Stimulated activated CD4-positive, alpha-beta T cell treated with anti-CD3 and anti-CD28 coated beads, Interleukin-2, amount 100 ng/mL, for 48 hours (primary cell): ENCODE results near the gene NR1D2.
"Not testable (repeated sequence)": the region's sequence is repeated elsewhere in the genome, so short reads cannot be mapped to it uniquely, and the experiment has no call there.

ENCODE experiments used
- DNase-seq, 2 donors: peaks; one replicate each; pipeline ENCODE4 v3.0.0-alpha.2; 2020

Gene NR1D2

DNA sequence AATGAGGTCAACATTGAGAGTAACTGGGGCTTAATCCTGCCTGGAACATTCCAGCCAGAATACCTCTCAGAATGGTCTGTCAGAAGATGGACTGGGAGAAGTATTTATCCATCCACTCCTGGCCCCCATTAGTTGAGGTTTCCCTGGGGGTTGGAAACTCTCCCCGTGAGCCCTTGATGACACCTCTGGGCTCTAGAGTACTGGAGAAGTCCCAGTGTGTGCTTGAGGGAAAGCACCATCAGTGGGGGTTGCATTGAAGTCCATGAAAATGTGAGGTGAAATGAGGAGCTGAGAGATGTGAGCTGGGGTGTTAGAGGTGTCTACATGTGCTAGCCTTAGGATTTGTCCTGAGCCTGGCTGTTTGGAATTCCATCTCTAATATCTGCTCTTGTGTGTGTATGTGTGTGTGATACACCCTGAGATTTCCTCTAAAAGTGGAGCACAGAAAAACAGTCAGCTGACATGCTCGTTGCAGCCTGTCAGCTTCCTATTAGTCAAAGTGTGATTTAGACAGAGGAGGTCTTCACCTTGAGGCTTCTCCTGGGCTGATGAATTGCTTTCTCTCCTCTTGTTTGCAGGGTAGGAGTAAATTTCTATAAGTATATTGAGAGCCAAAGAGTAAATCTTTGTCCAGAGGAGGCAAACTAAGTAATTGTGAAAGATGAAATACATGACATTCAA, 67.6 kb downstream of the NR1D2 start:
- no peak for DNase-seq

GRCh38 chr3:24017305-24017704, 72.2 kb downstream of the NR1D2 start:
- DNase-seq: no peak

GRCh38 chr3:24018784-24019570, 73.9 kb downstream of the NR1D2 start:
- DNase-seq: no peak

DNA sequence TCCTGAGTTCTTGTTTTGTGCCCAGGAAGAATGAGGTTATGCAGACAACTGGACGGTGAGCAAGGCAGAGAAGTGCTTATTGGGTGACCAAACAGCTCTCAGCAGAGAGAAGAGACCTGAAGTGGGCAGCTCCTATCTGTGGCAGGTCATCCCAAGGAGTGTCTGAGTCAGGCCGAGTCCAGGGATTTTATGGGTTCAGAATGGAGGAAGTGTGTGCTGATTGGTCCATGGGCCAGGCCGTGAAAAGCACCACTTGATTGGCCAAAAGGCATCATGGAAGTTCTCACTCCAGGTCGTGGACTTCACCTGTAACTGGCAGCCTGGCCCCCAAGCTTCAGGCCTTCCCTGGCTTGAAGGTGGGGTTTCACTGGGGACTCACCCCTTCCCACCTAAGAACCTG, 74.5 kb downstream of the NR1D2 start:
- DNase-seq: no peak

DNA sequence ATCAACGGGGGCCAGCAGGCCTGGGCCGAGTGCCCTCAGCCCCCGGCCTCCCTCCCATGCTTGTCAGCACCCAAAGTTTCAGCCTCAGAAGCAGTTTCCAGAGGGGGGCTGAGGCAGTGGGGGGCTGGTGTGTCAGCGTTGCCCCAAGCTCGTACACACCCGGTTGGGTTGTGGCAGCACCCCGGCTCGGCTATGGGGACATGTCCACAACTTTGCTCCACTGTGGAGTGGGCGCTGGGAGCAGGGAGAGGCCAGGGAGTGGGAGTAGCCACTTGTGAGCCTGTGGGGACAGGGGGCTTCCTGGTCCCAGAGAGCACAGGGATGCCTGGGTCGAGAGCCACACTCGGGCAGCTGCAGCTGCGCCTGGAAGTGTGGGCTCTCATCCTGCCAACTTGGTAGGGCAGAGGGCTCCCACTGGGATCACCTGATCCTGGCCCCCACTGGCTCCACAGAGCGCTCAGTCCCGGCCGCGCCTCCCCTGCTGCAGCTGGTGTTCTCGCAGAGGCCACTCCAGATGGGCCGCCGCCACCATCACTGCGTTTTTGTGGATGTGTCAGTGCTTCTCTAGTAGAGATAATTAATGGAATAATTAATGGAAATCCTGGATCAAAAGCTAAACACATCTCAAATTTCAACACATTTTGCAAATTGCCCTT, 75.1 kb downstream of the NR1D2 start:
- no peak for DNase-seq

DNA sequence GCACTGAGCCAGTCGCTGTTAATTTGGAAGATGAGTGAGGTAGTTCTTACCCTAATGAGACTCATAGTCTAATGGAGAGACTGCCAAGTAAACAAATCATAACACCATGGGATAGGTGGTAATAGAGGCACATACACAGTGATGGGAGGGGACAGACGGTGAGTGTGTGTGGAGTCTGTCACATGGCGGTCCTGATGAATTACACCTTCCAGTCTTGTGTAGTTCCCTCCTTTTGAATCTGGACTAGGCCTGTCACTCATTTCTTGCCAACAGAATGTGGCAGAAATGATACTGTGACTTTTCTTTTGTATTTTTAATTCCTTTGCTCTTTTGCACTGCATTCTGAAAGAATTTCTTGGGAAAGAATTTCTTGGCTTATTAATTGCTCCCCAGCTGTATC, 78.1 kb downstream of the NR1D2 start:
- no peak for DNase-seq

DNA sequence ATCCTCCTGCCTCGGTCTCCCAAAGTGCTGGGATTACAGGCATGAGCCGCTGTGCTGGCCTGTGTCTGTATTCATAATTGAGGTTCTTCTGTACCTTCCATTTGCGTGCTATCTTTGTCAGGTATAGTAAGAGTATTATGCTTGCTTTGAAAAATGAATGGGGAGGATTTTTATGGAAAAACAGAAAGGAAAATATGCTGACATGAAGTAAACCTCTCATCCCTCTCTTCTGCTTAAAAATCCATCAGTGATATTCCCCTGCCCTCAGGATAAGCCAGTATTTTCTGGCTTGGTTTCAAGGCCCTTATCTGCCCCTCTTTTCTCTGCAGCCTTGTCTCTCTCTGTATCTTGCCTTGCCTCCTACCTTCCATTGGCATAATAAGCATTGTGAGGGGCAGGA, 80.7 kb downstream of the NR1D2 start:
- DNase-seq: no peak

GRCh38 chr3:24026665-24027064, 81.6 kb downstream of the NR1D2 start:
- not testable (repeated sequence) for DNase-seq

GRCh38 chr3:24027946-24028345, 82.9 kb downstream of the NR1D2 start:
- DNase-seq: no peak
